Measurements from ENCODE around the gene MRPL22.
"Not testable (repeated sequence)": the region's sequence is repeated elsewhere in the genome, so short reads cannot be mapped to it uniquely, and the experiment has no call there.

DNA sequence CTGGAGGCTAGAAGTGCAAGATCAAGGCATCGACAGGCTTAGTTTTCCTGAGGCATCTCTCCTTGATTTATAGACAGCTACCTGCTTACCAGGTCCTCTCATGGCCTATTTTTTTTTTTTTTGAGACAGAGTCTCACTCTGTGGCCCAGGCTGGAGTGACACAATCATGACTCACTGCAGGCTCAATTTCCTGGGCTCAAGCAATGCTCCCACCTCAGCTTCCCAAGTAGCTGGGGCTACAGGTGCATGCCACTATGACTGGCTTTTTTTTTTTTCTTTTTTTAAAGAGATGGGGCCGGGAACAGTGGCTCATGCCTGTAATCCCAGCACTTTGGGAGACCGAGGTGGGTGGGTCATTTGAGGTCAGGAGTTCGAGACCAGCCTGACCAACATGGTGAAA, 61.8 kb downstream of the MRPL22 start:
- TF ChIP-seq, protein P1, sequence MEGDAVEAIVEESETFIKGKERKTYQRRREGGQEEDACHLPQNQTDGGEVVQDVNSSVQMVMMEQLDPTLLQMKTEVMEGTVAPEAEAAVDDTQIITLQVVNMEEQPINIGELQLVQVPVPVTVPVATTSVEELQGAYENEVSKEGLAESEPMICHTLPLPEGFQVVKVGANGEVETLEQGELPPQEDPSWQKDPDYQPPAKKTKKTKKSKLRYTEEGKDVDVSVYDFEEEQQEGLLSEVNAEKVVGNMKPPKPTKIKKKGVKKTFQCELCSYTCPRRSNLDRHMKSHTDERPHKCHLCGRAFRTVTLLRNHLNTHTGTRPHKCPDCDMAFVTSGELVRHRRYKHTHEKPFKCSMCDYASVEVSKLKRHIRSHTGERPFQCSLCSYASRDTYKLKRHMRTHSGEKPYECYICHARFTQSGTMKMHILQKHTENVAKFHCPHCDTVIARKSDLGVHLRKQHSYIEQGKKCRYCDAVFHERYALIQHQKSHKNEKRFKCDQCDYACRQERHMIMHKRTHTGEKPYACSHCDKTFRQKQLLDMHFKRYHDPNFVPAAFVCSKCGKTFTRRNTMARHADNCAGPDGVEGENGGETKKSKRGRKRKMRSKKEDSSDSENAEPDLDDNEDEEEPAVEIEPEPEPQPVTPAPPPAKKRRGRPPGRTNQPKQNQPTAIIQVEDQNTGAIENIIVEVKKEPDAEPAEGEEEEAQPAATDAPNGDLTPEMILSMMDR (IDR thresholded peaks at IDR 0.05) = not testable (repeated sequence)
- TF ChIP-seq POLR2A, EP300 (IDR thresholded peaks at IDR 0.05): not testable (repeated sequence)
